Upper lobe of left lung (tissue), 6 donors: ENCODE measurements around the gene SAPCD2. TPM values are rescaled to one million over a fixed set of nuclear protein-coding genes. Genes with fewer than 3 reads are reported as not detected.
A peak's percentile ranks its signal among the peaks of the same experiment; 100 is the strongest.

Experiments
- ATAC-seq, 2 donors: fragments of 200-7000 bp; cut with Tn5 transposase; one replicate each; pipeline ENCODE4 v1.9.1; 2022; ENCODE audit warnings: mild to moderate bottlenecking in 2 of 2, moderate library complexity in 2 of 2; ENCODE audit not compliant: low FRiP score in 2 of 2
- DNase-seq, 2 donors: peaks; one replicate each; pipeline ENCODE4 v3.0.0-alpha.2; 2019 to 2020
- H3K27ac ChIP-seq, 4 donors: fragments of 200-600 bp; sonication (generic); one replicate each; pipeline ENCODE4 v1.5.1; 2016 to 2019
- H3K27me3 ChIP-seq, 4 donors: fragments of 200-600 bp; sonication (generic); one replicate each; pipeline ENCODE4 v1.5.1; 2017 to 2019
- H3K36me3 ChIP-seq, 4 donors: fragments of 200-600 bp; sonication (generic); one replicate each; pipeline ENCODE4 v1.5.1; 2016 to 2019
- H3K4me1 ChIP-seq, 4 donors: fragments of 200-600 bp; sonication (generic); one replicate each; pipeline ENCODE4 v1.5.1; 2018 to 2019
- H3K4me3 ChIP-seq, 4 donors: fragments of 200-600 bp; sonication (generic); one replicate each; pipeline ENCODE4 v1.5.1; 2017 to 2019; ENCODE audit warnings: mild to moderate bottlenecking in 2 of 4, moderate library complexity in 1 of 4
- H3K9me3 ChIP-seq, 4 donors: fragments of 200-600 bp; sonication (generic); one replicate each; pipeline ENCODE4 v1.5.1; 2018 to 2019
- CTCF ChIP-seq, 6 experiments: fragments of 450-650 bp in 4 of 6; fragments of 200-600 bp in 2 of 6; sonication (generic) in 2 of 6; IDR thresholded peaks; one replicate each; pipeline ENCODE4 v1.5.1; 2016 to 2019; ENCODE audit warnings: antibody characterized with exemption in 6 of 6
- EP300 ChIP-seq, 4 donors: sonication (generic); formaldehyde crosslinking; IDR thresholded peaks; one replicate each; pipeline ENCODE4 v1.5.1; 2017; ENCODE audit warnings: antibody characterized with exemption in 4 of 4, control low read depth in 2 of 4
- POLR2A ChIP-seq, 4 donors: fragments of 450-650 bp; IDR thresholded peaks; one replicate each; pipeline ENCODE4 v1.5.1; 2016 to 2017; ENCODE audit warnings: antibody characterized with exemption in 4 of 4, mild to moderate bottlenecking in 2 of 4
- POLR2AphosphoS5 ChIP-seq, 2 donors: sonication (generic); formaldehyde crosslinking; IDR thresholded peaks; one replicate each; pipeline ENCODE4 v1.5.1; 2017; ENCODE audit warnings: antibody characterized with exemption in 2 of 2
- whole genome bisulfite sequencing, 2 donors: methylation state at CpG; one replicate each; pipeline ENCODE4 v1.1.5; 2017 to 2018; 5-methylcytosine and 5-hydroxymethylcytosine counted together
- total RNA-seq, 6 donors: library from RNA; depleted of rRNA in 4 of 6; stranded (reverse); fragments of >200 nt in 4 of 6; gene quantifications; one replicate each; pipeline versions ENCODE4 v1.1.0 to v1.2.1, GENCODE V29; 2016 to 2021
- donor health status: DM: no; HTN: no; CAD: no; lungs with moderate emphysema.
- donor health status: DM: no; HTN: yes; CAD: no; lungs with severe emphysema.

SAPCD2 gene
- total RNA-seq, 6 donors from 2014 or later = 0.69 to 6.8 (median 1.4) TPM

GRCh38 chr9:137106662-137107250 is 36.4 kb upstream of the SAPCD2 start:
- H3K27me3 ChIP-seq = no peaks in the 10 kb centered on the region
- no peaks in the 10 kb centered on the region for H3K9me3 ChIP-seq
- 93 to 95% methylated on average over 18 to 24 of the region's 27 CpGs for WGBS, 2 donors
- peaks cover 24 to 98% (median 87%) of the 10 kb centered on the region in 4 donors for H3K36me3 ChIP-seq
- no peaks in the 10 kb centered on the region for H3K4me1 ChIP-seq
- TF ChIP-seq CTCF (IDR thresholded peaks at IDR 0.05) = no peak
- no peak for TF ChIP-seq POLR2AphosphoS5 (IDR thresholded peaks at IDR 0.05)
- TF ChIP-seq POLR2A (IDR thresholded peaks at IDR 0.05) = no peak
- TF ChIP-seq EP300 (IDR thresholded peaks at IDR 0.05) = no peak
- no peak for ATAC-seq
- no peak overlapping the region for H3K4me3 ChIP-seq
- no peak overlapping the region for H3K27ac ChIP-seq
- DNase-seq = peak in 1 of 2 donors; percentile 80

GRCh38 chr9:137105814-137106661 is 35.7 kb upstream of the SAPCD2 start:
- Histone ChIP-seq H3K9me3 (no peaks in the 10 kb centered on the region), H3K27ac (no peak overlapping the region), H3K4me3 (no peak overlapping the region), H3K27me3 (no peaks in the 10 kb centered on the region), H3K36me3 (peaks cover 26 to 99% (median 89%) of the 10 kb centered on the region in 4 donors), H3K4me1 (no peaks in the 10 kb centered on the region)
- WGBS, 2 donors = 93 to 98% methylated on average over 8 to 18 of the region's 31 CpGs
- ATAC-seq = no peak
- TF ChIP-seq POLR2AphosphoS5 (IDR thresholded peaks at IDR 0.05) (no peak), EP300 (IDR thresholded peaks at IDR 0.05) (no peak), CTCF (IDR thresholded peaks at IDR 0.05) (no peak), POLR2A (IDR thresholded peaks at IDR 0.05) (no peak)
- peak in 1 of 2 donors; percentile 50 for DNase-seq

- Histone ChIP-seq H3K27ac (no peak overlapping the region), H3K36me3 (peaks cover 25 to 97% (median 91%) of the 10 kb centered on the region in 4 donors), H3K9me3 (no peaks in the 10 kb centered on the region), H3K4me3 (no peak overlapping the region), H3K4me1 (no peaks in the 10 kb centered on the region), H3K27me3 (no peaks in the 10 kb centered on the region)
- WGBS, 2 donors = 94% methylated on average over 37 of the region's 37 CpGs
- DNase-seq = no peak
- no peak for ATAC-seq
- TF ChIP-seq POLR2A (IDR thresholded peaks at IDR 0.05) (no peak), CTCF (IDR thresholded peaks at IDR 0.05) (no peak), EP300 (IDR thresholded peaks at IDR 0.05) (no peak), POLR2AphosphoS5 (IDR thresholded peaks at IDR 0.05) (no peak)
Measured at GRCh38 chr9:137103206-137103999, 33.0 kb upstream of the SAPCD2 start.

- TF ChIP-seq POLR2AphosphoS5 (IDR thresholded peaks at IDR 0.05) (no peak), EP300 (IDR thresholded peaks at IDR 0.05) (no peak), CTCF (IDR thresholded peaks at IDR 0.05) (no peak), POLR2A (IDR thresholded peaks at IDR 0.05) (no peak)
- Histone ChIP-seq H3K4me1 (no peaks in the 10 kb centered on the region), H3K27me3 (no peaks in the 10 kb centered on the region), H3K9me3 (no peaks in the 10 kb centered on the region), H3K4me3 (no peak overlapping the region), H3K27ac (no peak overlapping the region), H3K36me3 (peaks cover 16 to 88% (median 79%) of the 10 kb centered on the region in 4 donors)
- peak in 1 of 2 donors; percentile 31 for ATAC-seq
- 93 to 94% methylated on average over 11 to 14 of the region's 14 CpGs for WGBS, 2 donors
- DNase-seq = no peak
Measured at GRCh38 chr9:137099231-137099630, 28.9 kb upstream of the SAPCD2 start.
